ENCODE data around the gene FPR3.

DNA sequence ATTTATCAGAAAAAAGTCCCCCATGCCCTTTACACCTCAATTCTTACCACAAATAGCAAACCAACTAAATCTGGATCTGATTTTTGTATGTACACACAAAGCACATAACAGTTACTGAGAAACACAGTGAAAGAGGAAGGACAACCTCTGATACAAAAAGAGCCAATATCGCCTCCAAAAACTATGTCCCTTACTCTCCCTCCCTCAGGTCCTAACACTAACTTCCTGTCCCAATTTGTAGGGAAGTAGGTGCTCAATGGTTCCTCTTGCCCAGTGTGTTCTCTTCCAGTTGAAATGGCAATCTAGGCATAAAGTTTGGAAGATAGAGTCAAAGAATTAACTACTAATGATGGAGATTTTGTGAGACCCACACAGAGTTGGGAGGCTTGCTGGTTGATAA lies 15.8 kb upstream of the FPR3 start:
- TF ChIP-seq, protein P1, sequence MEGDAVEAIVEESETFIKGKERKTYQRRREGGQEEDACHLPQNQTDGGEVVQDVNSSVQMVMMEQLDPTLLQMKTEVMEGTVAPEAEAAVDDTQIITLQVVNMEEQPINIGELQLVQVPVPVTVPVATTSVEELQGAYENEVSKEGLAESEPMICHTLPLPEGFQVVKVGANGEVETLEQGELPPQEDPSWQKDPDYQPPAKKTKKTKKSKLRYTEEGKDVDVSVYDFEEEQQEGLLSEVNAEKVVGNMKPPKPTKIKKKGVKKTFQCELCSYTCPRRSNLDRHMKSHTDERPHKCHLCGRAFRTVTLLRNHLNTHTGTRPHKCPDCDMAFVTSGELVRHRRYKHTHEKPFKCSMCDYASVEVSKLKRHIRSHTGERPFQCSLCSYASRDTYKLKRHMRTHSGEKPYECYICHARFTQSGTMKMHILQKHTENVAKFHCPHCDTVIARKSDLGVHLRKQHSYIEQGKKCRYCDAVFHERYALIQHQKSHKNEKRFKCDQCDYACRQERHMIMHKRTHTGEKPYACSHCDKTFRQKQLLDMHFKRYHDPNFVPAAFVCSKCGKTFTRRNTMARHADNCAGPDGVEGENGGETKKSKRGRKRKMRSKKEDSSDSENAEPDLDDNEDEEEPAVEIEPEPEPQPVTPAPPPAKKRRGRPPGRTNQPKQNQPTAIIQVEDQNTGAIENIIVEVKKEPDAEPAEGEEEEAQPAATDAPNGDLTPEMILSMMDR (IDR thresholded peaks at IDR 0.05) = no peak
- TF ChIP-seq POLR2A (IDR thresholded peaks at IDR 0.05) (no peak), POLR2AphosphoS5 (IDR thresholded peaks at IDR 0.05) (no peak)
